GDM1 (cell line): ENCODE data around the gene PRDX2.
A peak's percentile ranks its signal among the peaks of the same experiment; 100 is the strongest.
"Not testable (repeated sequence)": the region's sequence is repeated elsewhere in the genome, so short reads cannot be mapped to it uniquely, and the experiment has no call there.

Experiments
- DNase-seq: peaks from one replicate; lab custom pipeline; 2025; lab: John Stamatoyannopoulos, UW

Gene PRDX2

GRCh38 chr19:12825254-12826131, 23.9 kb upstream of the PRDX2 start:
- DNase-seq = no peak

GRCh38 chr19:12821761-12822160, 20.2 kb upstream of the PRDX2 start:
- DNase-seq = no peak

- not testable (repeated sequence) for DNase-seq
These were observed 16.2 kb upstream of the PRDX2 start for GRCh38 chr19:12817810-12818209.

GRCh38 chr19:12817188-12817587, 15.6 kb upstream of the PRDX2 start:
- not testable (repeated sequence) for DNase-seq

- no peak for DNase-seq
These were observed 13.5 kb upstream of the PRDX2 start for GRCh38 chr19:12815088-12815487.

- DNase-seq = peak; percentile 82
These were observed 4.9 kb upstream of the PRDX2 start, which contains the start of gene RNASEH2A for GRCh38 chr19:12806242-12807081. Gene RNASEH2A (plus strand): TSS chr19:12806584. CDS start chr19:12806674, 90 bp downstream.

GRCh38 chr19:12804051-12804450, 2.5 kb upstream of the PRDX2 start:
- DNase-seq = no peak

- DNase-seq = no peak
These were observed 887 bp upstream of the PRDX2 start for GRCh38 chr19:12802267-12803106.

GRCh38 chr19:12800923-12801465, 606 bp downstream of the PRDX2 start:
- no peak for DNase-seq

- no peak for DNase-seq
These were observed 1.2 kb downstream of the PRDX2 start for GRCh38 chr19:12800466-12800770.

GRCh38 chr19:12799742-12800465, 1.7 kb downstream of the PRDX2 start:
- no peak for DNase-seq

GRCh38 chr19:12797607-12798006, 4.0 kb downstream of the PRDX2 start:
- not testable (repeated sequence) for DNase-seq

GRCh38 chr19:12797141-12797587, 4.4 kb downstream of the PRDX2 start:
- no peak for DNase-seq

GRCh38 chr19:12796146-12797071, 5.2 kb downstream of the PRDX2 start:
- peak; percentile 71 for DNase-seq

- DNase-seq = no peak
These were observed 6.6 kb downstream of the PRDX2 start for GRCh38 chr19:12794971-12795381.

- DNase-seq = no peak
These were observed 7.2 kb downstream of the PRDX2 start for GRCh38 chr19:12794196-12794941.

- DNase-seq = peak; percentile 88
These were observed 8.1 kb downstream of the PRDX2 start for GRCh38 chr19:12793290-12794195.

- no peak for DNase-seq
These were observed 8.7 kb downstream of the PRDX2 start for GRCh38 chr19:12792853-12793289.
